Left lung (tissue), 10 donors: Measurements from ENCODE around the gene TAS1R2. TPM values are rescaled to one million over a fixed set of nuclear protein-coding genes. Genes with fewer than 3 reads are reported as not detected.
"Not testable (repeated sequence)": the region's sequence is repeated elsewhere in the genome, so short reads cannot be mapped to it uniquely, and the experiment has no call there.

Experiments
- ATAC-seq: fragments of 200-7000 bp; cut with Tn5 transposase; one replicate; pipeline ENCODE4 v1.9.1; 2020; ENCODE audit warnings: moderate library complexity
- DNase-seq, 4 donors: peaks; one replicate each; pipeline ENCODE4 v3.0.0-alpha.2; 2013 to 2020
- H3K27ac ChIP-seq, 2 donors: fragments of 200-600 bp; sonication (generic) in 1 of 2; one replicate each; pipeline versions ENCODE4 v1.5.0 to v1.8.0; 2020 to 2021
- H3K27me3 ChIP-seq, 2 donors: fragments of 200-600 bp; sonication (generic) in 1 of 2; one replicate each; pipeline versions ENCODE4 v1.5.0 to v1.8.0; 2020 to 2021
- H3K36me3 ChIP-seq, 2 donors: fragments of 200-600 bp; sonication (generic) in 1 of 2; one replicate each; pipeline versions ENCODE4 v1.5.0 to v1.8.0; 2020 to 2021
- H3K4me1 ChIP-seq, 2 donors: fragments of 200-600 bp; one replicate each; pipeline ENCODE4 v1.8.0; 2021
- H3K4me3 ChIP-seq, 2 donors: fragments of 200-600 bp; sonication (generic) in 1 of 2; one replicate each; pipeline versions ENCODE4 v1.5.0 to v1.8.0; 2020 to 2021; ENCODE audit warnings: mild to moderate bottlenecking in 1 of 2
- H3K9me3 ChIP-seq, 2 donors: fragments of 200-600 bp; sonication (generic) in 1 of 2; one replicate each; pipeline versions ENCODE4 v1.5.0 to v1.8.0; 2020 to 2021
- intact Hi-C, 2 donors: fragments of 100-400 bp; cut with DNase I; formaldehyde crosslinking; loops; one replicate each; pipeline versions ENCODE4 v1.11.2 to v1.14.2; 2022
- polyA plus RNA-seq, 6 donors: library from polyadenylated mRNA; unstranded; fragments of 120-200 nt; gene quantifications; one replicate each; pipeline ENCODE4 v1.2.1, GENCODE V29; 2013; ENCODE audit not compliant: insufficient read length in 6 of 6
- total RNA-seq, 2 donors: library from RNA; stranded (reverse); fragmentation: NEBNext Ultra II Directional; extraction: Animal tissue kit (Norgen Biotek cat#: 25700); gene quantifications; one replicate each; pipeline ENCODE4 v1.2.1, GENCODE V29; 2021
- TF ChIP-seq, protein P1 (sequence below), 2 donors: fragments of 200-600 bp; sonication (generic) in 1 of 2; IDR thresholded peaks; one replicate each; pipeline versions ENCODE4 v1.5.0 to v1.8.0; 2021; ENCODE audit warnings: antibody characterized with exemption in 2 of 2
- donor health status: DM: no; HTN: yes; CAD: no.
- donor health status: DM: no; HTN: no; CAD: no.

TAS1R2 gene
- total and polyA plus RNA-seq, 8 donors, result not detected

DNA sequence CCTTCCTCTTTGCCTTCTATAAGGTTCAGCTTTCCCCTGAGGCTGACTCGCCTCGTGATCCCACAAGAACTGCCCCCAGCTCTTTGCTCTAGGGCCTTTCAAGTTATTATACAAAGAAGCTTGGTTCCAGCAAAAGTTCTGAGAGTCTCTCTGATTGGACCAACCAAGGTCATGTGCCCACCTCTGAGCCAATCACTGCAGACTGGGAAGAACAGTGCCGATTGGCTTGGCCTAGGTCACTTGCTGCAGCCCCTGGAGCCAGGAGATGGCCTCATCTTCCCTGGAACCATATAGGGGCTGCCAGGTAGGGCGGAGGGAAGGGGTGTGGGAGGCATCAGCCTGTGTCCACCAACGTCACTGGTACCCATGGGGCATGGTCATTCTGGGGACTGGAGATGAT is 22.8 kb downstream of the TAS1R2 start:
- Histone ChIP-seq H3K9me3 (peaks cover 0 to 4% of the 10 kb centered on the region in 2 donors), H3K36me3 (no peaks in the 10 kb centered on the region), H3K4me1 (no peaks in the 10 kb centered on the region), H3K4me3 (no peak overlapping the region), H3K27me3 (peaks cover 0 to 44% of the 10 kb centered on the region in 2 donors), H3K27ac (no peak overlapping the region)
- DNase-seq, result no peak
- ATAC-seq, result no peak
- intact Hi-C loops, result no loop called here
- TF ChIP-seq, protein P1, sequence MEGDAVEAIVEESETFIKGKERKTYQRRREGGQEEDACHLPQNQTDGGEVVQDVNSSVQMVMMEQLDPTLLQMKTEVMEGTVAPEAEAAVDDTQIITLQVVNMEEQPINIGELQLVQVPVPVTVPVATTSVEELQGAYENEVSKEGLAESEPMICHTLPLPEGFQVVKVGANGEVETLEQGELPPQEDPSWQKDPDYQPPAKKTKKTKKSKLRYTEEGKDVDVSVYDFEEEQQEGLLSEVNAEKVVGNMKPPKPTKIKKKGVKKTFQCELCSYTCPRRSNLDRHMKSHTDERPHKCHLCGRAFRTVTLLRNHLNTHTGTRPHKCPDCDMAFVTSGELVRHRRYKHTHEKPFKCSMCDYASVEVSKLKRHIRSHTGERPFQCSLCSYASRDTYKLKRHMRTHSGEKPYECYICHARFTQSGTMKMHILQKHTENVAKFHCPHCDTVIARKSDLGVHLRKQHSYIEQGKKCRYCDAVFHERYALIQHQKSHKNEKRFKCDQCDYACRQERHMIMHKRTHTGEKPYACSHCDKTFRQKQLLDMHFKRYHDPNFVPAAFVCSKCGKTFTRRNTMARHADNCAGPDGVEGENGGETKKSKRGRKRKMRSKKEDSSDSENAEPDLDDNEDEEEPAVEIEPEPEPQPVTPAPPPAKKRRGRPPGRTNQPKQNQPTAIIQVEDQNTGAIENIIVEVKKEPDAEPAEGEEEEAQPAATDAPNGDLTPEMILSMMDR (IDR thresholded peaks at IDR 0.05), result no peak

DNA sequence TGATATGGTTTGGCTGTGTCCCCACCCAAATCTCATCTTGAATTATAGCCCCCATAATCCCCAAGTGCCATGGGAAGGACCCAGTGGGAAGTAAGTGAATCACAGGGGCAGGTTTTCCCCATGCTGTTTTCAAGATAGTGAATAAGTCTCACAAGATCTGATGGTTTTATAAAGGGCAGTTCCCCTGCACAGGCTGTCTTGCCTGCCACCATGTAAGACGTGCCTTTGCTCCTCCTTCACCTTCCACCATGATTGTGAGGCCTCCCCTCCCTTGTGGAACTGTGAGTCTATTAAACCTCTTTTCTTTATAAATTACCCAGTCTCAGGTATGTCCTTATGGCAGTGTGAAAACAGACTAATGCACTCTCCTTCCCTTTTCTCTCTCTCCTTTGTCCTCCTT is 27.1 kb downstream of the TAS1R2 start:
- ATAC-seq, intact Hi-C loops: not testable (repeated sequence)

DNA sequence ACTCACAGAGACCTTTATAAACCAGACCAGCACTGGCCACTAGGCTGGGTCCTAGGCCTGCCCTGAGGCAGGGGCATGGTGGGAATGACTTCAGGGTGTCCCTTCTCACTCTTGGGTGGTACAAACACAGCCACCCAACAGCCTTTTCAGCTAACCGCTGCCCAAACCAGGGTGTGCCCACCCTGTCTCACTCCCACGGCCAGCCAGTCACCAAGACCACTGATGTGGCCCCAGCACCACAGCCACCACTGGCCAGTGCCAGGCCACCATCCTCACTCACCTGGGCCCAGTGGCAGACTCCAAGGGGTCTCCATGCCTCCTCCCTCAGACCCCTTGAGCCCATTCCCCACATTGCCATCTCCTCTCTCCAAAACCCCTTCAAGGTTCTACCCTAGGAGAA is 27.8 kb downstream of the TAS1R2 start:
- intact Hi-C loops, result no loop called here
- H3K9me3 ChIP-seq, result peaks cover 0 to 6% of the 10 kb centered on the region in 2 donors
- H3K4me1 ChIP-seq, result no peaks in the 10 kb centered on the region
- no peak overlapping the region for H3K4me3 ChIP-seq
- no peaks in the 10 kb centered on the region for H3K36me3 ChIP-seq
- ATAC-seq, result no peak
- no peak for DNase-seq
- H3K27me3 ChIP-seq, result peaks cover 0 to 23% of the 10 kb centered on the region in 2 donors
- H3K27ac ChIP-seq, result no peak overlapping the region
- TF ChIP-seq, protein P1 (IDR thresholded peaks at IDR 0.05), result no peak

More for the DNA sequence above, 27.1 kb downstream of the TAS1R2 start:
- peaks cover 0 to 24% of the 10 kb centered on the region in 2 donors for H3K27me3 ChIP-seq
- H3K27ac ChIP-seq, H3K4me1 ChIP-seq, DNase-seq, H3K9me3 ChIP-seq, H3K4me3 ChIP-seq, H3K36me3 ChIP-seq: not testable (repeated sequence)

DNA sequence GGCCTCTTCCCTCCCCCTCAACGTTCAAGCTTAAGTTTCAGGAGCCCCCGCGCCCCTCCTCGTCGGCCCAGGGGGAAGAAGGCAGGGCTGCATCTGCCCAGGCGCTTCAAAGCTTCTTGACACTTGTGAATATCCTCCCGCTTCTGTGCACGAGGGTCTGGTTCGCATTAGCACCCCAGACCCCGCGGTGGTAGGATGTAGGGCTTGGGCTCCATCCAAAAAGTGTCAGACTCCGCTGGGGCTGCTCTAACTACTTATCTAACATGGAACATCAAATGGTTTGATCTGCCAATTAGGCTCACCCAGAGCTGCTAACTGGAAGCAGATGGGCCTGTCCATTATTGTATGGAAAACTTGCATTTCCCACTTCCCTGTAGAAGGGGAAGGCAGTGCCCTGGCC is 28.9 kb downstream of the TAS1R2 start:
- DNase-seq (no peak), ATAC-seq (no peak)
- H3K27ac ChIP-seq, result no peak overlapping the region
- TF ChIP-seq, protein P1 (IDR thresholded peaks at IDR 0.05), result no peak
- no peaks in the 10 kb centered on the region for H3K4me1 ChIP-seq
- H3K9me3 ChIP-seq, result peaks cover 0 to 6% of the 10 kb centered on the region in 2 donors
- no peaks in the 10 kb centered on the region for H3K36me3 ChIP-seq
- H3K4me3 ChIP-seq, result no peak overlapping the region
- intact Hi-C loops, result no loop called here
- H3K27me3 ChIP-seq, result peaks cover 0 to 17% of the 10 kb centered on the region in 2 donors

DNA sequence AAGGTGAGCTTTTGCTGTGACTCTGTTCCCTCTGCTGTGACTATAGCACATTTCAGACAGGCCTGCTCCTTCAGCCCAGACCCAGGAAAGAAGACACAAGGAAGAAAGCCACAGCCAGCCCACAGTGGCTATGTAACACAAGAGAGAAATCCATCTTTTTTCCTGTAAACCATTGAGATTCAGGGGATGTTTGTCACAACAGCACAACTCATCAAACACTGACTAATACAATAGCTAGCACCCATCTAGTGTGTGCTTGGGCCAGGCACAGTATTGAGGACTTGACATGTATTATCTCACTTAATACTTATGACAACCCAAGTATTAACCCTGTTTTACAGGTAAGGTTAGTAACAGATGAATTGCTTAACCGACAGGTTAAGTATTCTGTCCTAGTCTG is 29.8 kb downstream of the TAS1R2 start:
- peaks cover 0 to 7% of the 10 kb centered on the region in 2 donors for H3K27me3 ChIP-seq
- H3K36me3 ChIP-seq, result no peaks in the 10 kb centered on the region
- H3K9me3 ChIP-seq, result peaks cover 0 to 6% of the 10 kb centered on the region in 2 donors
- DNase-seq (no peak), ATAC-seq (no peak)
- no peak overlapping the region for H3K27ac ChIP-seq
- intact Hi-C loops, result no loop called here
- H3K4me3 ChIP-seq, result no peak overlapping the region
- TF ChIP-seq, protein P1 (IDR thresholded peaks at IDR 0.05), result no peak
- H3K4me1 ChIP-seq, result no peaks in the 10 kb centered on the region

DNA sequence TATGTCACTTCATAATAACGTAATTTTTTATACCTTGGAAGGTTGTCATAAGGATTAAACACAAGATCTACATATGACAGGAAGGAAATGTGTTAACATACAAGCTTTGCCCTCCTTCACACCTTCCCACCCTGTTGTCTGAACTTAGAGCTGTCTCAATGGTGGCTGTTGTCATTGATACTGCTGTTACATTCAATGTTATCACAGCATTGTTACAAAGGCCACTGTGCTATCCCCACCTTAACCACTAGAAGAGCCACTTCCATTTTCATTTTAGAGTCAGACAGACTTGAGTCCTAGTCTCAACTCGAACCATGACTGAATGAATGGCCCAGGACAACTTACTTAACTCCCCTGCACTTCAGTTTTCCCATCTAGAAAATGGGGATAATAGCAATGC is 31.2 kb downstream of the TAS1R2 start:
- no peak for DNase-seq
- Histone ChIP-seq H3K4me1 (no peaks in the 10 kb centered on the region), H3K4me3 (no peak overlapping the region), H3K27me3 (peaks cover 0 to 4% of the 10 kb centered on the region in 2 donors), H3K9me3 (peaks cover 0 to 6% of the 10 kb centered on the region in 2 donors), H3K27ac (no peak overlapping the region), H3K36me3 (no peaks in the 10 kb centered on the region)
- TF ChIP-seq, protein P1 (IDR thresholded peaks at IDR 0.05), result no peak
- ATAC-seq, result no peak
- intact Hi-C loops, result no loop called here
